ENCODE data around the gene ENTPD3.
"Not testable (repeated sequence)": the region's sequence is repeated elsewhere in the genome, so short reads cannot be mapped to it uniquely, and the experiment has no call there.

DNA sequence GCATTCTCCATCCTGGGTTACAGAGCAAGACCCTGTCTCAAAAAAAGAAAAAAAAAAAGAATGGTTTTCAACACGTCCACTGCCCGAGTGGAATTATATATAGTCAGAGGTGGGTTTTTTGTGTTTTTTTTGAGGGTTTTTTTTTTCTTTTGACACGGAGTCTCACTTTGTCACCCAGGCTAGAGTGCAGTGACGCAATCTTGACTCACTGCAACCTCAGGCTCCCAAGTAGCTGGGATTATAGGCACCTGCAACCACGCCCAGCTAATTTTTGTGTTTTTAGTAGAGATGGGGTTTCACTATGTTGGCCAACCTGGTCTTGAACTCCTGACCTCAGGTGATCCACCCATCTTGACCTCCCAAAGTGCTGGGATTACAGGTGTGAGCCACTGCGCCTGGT, 73.5 kb downstream of the ENTPD3 start:
- TF ChIP-seq, protein P1, sequence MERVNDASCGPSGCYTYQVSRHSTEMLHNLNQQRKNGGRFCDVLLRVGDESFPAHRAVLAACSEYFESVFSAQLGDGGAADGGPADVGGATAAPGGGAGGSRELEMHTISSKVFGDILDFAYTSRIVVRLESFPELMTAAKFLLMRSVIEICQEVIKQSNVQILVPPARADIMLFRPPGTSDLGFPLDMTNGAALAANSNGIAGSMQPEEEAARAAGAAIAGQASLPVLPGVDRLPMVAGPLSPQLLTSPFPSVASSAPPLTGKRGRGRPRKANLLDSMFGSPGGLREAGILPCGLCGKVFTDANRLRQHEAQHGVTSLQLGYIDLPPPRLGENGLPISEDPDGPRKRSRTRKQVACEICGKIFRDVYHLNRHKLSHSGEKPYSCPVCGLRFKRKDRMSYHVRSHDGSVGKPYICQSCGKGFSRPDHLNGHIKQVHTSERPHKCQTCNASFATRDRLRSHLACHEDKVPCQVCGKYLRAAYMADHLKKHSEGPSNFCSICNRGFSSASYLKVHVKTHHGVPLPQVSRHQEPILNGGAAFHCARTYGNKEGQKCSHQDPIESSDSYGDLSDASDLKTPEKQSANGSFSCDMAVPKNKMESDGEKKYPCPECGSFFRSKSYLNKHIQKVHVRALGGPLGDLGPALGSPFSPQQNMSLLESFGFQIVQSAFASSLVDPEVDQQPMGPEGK (CRISPR knock-in tag; IDR thresholded peaks at IDR 0.05; ENCODE audit: borderline replicate concordance): not testable (repeated sequence)
- TF ChIP-seq CSDC2 (CRISPR knock-in tag; IDR thresholded peaks at IDR 0.05); RARB (CRISPR knock-in tag; IDR thresholded peaks at IDR 0.05); ISL1 (CRISPR knock-in tag; IDR thresholded peaks at IDR 0.05); ZNF565 (CRISPR knock-in tag; conservative IDR thresholded peaks at IDR 0.05; ENCODE audit: low read depth); ZNF70 (CRISPR knock-in tag; IDR thresholded peaks at IDR 0.05); ZFP30 (CRISPR knock-in tag; IDR thresholded peaks at IDR 0.05); ZC3H10 (CRISPR knock-in tag; IDR thresholded peaks at IDR 0.05); PPARA (CRISPR knock-in tag; IDR thresholded peaks at IDR 0.05; ENCODE audit: borderline replicate concordance); TCF4 (CRISPR knock-in tag; IDR thresholded peaks at IDR 0.05; ENCODE audit: borderline replicate concordance): not testable (repeated sequence)
- TF ChIP-seq, protein P2, sequence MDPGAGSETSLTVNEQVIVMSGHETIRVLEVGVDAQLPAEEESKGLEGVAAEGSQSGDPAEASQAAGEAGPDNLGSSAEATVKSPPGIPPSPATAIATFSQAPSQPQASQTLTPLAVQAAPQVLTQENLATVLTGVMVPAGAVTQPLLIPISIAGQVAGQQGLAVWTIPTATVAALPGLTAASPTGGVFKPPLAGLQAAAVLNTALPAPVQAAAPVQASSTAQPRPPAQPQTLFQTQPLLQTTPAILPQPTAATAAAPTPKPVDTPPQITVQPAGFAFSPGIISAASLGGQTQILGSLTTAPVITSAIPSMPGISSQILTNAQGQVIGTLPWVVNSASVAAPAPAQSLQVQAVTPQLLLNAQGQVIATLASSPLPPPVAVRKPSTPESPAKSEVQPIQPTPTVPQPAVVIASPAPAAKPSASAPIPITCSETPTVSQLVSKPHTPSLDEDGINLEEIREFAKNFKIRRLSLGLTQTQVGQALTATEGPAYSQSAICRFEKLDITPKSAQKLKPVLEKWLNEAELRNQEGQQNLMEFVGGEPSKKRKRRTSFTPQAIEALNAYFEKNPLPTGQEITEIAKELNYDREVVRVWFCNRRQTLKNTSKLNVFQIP (CRISPR knock-in tag; IDR thresholded peaks at IDR 0.05; ENCODE audit: borderline replicate concordance, low read depth): not testable (repeated sequence)
- TF ChIP-seq, protein P3, sequence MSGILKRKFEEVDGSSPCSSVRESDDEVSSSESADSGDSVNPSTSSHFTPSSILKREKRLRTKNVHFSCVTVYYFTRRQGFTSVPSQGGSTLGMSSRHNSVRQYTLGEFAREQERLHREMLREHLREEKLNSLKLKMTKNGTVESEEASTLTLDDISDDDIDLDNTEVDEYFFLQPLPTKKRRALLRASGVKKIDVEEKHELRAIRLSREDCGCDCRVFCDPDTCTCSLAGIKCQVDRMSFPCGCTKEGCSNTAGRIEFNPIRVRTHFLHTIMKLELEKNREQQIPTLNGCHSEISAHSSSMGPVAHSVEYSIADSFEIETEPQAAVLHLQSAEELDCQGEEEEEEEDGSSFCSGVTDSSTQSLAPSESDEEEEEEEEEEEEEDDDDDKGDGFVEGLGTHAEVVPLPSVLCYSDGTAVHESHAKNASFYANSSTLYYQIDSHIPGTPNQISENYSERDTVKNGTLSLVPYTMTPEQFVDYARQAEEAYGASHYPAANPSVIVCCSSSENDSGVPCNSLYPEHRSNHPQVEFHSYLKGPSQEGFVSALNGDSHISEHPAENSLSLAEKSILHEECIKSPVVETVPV (CRISPR knock-in tag; IDR thresholded peaks at IDR 0.05): not testable (repeated sequence)
- TF ChIP-seq, protein P4, sequence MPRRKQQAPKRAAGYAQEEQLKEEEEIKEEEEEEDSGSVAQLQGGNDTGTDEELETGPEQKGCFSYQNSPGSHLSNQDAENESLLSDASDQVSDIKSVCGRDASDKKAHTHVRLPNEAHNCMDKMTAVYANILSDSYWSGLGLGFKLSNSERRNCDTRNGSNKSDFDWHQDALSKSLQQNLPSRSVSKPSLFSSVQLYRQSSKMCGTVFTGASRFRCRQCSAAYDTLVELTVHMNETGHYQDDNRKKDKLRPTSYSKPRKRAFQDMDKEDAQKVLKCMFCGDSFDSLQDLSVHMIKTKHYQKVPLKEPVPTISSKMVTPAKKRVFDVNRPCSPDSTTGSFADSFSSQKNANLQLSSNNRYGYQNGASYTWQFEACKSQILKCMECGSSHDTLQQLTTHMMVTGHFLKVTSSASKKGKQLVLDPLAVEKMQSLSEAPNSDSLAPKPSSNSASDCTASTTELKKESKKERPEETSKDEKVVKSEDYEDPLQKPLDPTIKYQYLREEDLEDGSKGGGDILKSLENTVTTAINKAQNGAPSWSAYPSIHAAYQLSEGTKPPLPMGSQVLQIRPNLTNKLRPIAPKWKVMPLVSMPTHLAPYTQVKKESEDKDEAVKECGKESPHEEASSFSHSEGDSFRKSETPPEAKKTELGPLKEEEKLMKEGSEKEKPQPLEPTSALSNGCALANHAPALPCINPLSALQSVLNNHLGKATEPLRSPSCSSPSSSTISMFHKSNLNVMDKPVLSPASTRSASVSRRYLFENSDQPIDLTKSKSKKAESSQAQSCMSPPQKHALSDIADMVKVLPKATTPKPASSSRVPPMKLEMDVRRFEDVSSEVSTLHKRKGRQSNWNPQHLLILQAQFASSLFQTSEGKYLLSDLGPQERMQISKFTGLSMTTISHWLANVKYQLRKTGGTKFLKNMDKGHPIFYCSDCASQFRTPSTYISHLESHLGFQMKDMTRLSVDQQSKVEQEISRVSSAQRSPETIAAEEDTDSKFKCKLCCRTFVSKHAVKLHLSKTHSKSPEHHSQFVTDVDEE (CRISPR knock-in tag; IDR thresholded peaks at IDR 0.05): not testable (repeated sequence)
- TF ChIP-seq, protein P5, sequence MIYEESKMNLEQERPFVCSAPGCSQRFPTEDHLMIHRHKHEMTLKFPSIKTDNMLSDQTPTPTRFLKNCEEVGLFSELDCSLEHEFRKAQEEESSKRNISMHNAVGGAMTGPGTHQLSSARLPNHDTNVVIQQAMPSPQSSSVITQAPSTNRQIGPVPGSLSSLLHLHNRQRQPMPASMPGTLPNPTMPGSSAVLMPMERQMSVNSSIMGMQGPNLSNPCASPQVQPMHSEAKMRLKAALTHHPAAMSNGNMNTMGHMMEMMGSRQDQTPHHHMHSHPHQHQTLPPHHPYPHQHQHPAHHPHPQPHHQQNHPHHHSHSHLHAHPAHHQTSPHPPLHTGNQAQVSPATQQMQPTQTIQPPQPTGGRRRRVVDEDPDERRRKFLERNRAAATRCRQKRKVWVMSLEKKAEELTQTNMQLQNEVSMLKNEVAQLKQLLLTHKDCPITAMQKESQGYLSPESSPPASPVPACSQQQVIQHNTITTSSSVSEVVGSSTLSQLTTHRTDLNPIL (CRISPR knock-in tag; IDR thresholded peaks at IDR 0.05; ENCODE audit: low read depth): not testable (repeated sequence)

Measured in SK-N-SH treated with all-trans-retinoic acid at 6 μM for 48 hours (cell line).